ENCODE results near the gene LRPAP1. TPM values are rescaled to one million over a fixed set of nuclear protein-coding genes. Genes with fewer than 3 reads are reported as not detected.

Gene LRPAP1
- total RNA-seq, 1 experiment from 2014 or later: 116 TPM

GRCh38 chr4:3532751-3533422, 665 bp upstream of the LRPAP1 start:
- DNase-seq (ENCODE audit: low spot score): no peak

GRCh38 chr4:3531318-3531878, 824 bp downstream of the LRPAP1 start:
- no peak for DNase-seq (ENCODE audit: low spot score)

GRCh38 chr4:3530663-3531254, 1.5 kb downstream of the LRPAP1 start:
- DNase-seq (ENCODE audit: low spot score): no peak

DNA sequence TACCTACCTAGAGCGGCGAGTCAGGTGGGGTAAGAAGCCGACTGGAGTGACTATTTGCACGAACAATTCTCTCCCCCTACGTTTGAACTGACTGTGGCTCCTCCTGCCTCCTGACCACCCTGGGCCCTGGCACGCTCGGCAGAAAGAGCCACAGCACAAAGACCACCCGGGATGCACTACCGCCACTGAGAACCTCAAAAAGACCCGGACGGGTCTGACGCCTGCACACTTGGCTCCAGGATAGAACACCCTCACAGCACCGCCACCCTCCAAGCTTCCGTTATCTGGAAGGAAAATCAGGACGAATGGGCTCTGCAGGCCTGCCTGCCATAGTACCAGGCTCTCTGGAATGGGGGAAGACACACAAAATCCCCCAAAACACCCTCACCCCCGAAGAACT, 2.2 kb downstream of the LRPAP1 start:
- DNase-seq (ENCODE audit: low spot score): no peak

GRCh38 chr4:3529363-3529762, 2.9 kb downstream of the LRPAP1 start:
- DNase-seq (ENCODE audit: low spot score): no peak

- no peak for DNase-seq (ENCODE audit: low spot score)
These were observed 4.0 kb downstream of the LRPAP1 start for GRCh38 chr4:3527914-3528876.

DNA sequence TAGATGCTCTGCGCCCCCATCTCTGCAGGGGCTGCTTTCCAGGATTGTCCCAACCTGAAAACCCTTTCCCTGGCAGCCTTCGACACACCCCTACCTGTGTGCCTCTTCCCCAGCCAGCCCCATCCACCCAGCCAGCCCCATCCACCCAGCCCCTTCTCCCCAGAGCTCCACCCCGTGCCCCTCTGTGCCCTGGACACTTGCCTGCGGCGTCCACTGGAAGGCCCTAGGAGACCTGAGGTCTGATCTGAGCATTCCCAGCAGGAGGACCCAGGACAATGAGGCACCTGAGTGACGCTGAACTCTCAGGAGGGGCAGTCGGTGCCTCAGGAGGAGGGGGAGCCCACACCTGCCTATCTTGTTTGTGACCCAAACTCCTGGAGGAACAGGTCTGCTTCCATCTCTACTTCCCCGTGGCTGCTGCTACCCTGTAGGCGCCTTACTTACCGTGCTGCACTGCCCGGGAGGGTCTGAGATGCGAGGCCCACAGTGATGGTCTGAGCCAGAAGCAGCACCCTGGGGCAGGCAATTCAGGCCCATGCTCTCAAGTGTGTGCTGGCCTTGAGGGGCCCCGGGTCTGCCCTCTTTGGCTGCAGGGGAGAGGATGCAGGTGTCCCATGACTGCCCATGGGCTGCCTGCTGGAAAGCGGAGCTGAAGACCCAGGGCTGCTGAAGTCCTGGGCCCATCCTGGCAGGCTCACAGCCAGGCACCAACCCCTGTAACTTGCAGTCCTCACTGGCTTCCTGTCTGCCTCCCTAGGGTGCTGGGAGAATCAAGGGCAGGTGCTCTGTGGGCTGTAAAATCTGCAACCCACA, 4.9 kb downstream of the LRPAP1 start:
- DNase-seq (ENCODE audit: low spot score): no peak

- DNase-seq (ENCODE audit: low spot score): no peak
These were observed 5.8 kb downstream of the LRPAP1 start for GRCh38 chr4:3526456-3526855.

GRCh38 chr4:3525532-3526430, 6.4 kb downstream of the LRPAP1 start:
- no peak for DNase-seq (ENCODE audit: low spot score)

DNA sequence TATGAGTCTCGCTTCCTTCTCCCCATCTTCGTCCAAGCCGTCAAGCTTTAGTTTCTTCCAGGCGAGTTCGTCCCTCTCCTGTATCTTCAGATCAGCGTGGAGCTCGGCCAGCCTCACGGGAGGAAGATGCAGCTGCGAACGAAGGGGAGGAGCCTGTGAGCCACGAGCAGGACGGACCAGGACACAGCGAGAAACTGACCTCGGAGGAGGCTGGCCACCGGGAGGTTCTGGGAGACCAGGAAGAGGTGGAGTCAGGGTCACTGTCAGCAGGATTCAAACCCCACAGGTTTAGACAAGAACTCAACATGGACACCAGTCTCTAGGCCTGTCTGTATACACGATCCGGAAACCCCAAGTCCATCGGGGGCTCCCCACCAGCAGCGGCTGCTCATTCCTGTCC, 7.3 kb downstream of the LRPAP1 start:
- no peak for DNase-seq (ENCODE audit: low spot score)

DNA sequence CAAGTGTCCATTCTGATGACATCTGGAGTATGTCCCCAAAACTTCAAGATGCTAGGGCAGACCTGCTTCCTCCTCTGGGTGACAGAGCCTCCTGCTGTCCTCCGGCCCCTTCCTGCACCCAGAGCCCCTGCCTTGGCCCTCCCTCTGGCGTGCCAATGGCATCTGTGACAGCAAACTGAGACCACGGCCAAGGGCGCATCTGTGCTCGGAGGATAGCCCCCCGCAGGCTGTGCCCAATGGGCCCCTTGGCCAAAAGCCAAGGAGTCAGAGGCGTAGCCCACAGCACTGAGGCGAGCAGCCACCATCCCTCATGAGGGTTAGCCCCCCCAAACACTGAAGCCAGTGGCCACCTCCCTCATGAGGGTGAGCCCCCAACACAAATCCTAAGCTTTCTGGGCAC, 7.9 kb downstream of the LRPAP1 start:
- no peak for DNase-seq (ENCODE audit: low spot score)

DNA sequence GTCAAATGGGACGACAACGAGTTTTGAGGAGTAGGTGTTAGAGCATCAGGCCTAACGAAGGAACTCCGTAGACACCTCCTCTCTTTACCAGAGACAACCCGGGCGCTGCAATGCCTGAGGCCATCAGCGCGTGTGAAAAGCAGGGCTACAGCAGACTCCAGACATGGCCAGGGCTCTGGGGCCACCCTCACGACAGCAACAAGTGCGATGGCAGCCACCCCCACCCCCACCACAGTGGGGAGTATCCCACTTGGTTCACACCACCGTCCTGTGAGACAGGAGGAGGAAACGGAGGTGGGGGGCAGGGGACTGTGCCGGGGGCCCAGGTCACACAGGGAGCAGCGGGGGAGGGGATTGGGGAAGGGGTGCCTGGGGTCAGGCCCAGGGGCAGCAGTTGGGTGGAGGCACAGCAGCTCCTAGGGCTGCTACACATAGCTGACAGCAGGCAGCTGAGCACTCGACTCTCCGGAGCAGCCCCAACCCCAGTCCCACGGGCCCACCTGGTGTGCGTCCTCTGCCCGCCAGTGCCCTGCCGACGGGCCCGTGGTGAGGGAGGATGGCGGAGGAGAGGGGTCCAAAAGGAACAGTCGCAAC, 8.5 kb downstream of the LRPAP1 start:
- DNase-seq (ENCODE audit: low spot score): no peak

DNA sequence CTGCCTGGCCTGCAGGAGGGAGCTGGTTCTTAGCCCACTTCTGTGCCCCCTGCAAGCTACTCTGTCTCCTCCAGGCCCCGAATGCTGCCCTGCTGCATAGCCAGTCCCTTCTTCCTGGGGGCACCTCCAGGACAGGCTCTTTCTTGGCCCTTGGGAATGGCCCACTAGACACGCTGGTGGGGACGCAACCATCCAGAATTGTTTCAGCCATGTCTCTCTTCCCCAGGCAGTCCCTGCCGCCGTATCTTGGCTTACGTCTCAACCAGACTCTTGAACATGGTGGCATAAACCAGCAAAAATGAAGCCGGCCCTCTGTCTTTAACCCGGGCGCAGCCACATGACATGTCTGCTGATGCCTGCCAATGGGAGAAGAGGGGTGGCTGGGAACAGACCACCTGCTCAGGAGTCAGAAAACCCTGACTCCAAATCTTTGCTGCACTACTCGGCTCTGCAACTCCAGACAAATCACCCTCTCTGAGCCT, 9.0 kb downstream of the LRPAP1 start:
- no peak for DNase-seq (ENCODE audit: low spot score)

- no peak for DNase-seq (ENCODE audit: low spot score)
These were observed 9.6 kb downstream of the LRPAP1 start for GRCh38 chr4:3522651-3523050.

- DNase-seq (ENCODE audit: low spot score): no peak
These were observed 9.9 kb downstream of the LRPAP1 start for GRCh38 chr4:3522326-3522640.

GRCh38 chr4:3521621-3522325, 10.4 kb downstream of the LRPAP1 start:
- no peak for DNase-seq (ENCODE audit: low spot score)

DNA sequence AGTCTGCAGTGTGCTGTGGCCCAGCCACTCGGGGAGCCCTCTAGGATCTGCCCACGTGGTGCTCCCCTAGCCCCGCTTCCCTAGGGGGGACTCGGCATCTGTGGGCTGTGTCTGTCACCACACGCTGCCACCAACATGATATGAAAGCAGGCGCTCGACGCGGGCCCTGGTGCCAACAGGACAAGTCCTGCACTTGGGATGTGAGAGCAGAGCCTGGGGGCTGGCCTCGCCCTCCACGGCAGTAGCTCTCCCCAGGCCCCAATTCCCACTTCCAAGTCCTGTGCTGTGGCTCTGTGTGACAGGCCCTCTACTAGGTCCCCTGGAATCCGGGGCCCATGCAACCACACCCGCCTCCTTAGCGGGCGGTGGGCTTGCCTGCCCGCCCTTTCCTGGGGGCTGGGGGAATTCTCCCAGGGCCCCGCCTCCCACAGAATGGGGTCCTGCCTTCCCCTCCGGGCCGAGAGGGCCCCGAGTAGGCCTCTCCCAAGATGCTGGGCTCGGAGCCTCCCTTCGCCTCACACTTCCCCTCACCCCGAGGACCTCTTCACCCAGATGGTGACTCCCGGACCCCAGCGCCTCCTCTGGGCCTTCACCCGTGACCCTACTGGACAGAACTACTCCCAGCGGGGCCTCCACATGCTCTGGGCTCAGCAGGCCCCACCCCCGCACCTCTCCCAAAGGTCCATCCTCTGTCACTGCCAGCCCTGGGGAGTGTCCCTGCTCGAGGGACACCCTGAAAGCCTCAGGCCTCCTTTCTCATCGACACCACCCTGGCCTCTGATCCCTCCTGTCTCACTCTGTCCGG, 11.2 kb downstream of the LRPAP1 start:
- no peak for DNase-seq (ENCODE audit: low spot score)

GRCh38 chr4:3520276-3520675, 11.9 kb downstream of the LRPAP1 start:
- no peak for DNase-seq (ENCODE audit: low spot score)

All from A172 (cell line).